HG03457 (cell line): ENCODE results near the gene PARD3.
"Not testable (repeated sequence)": the region's sequence is repeated elsewhere in the genome, so short reads cannot be mapped to it uniquely, and the experiment has no call there.

Experiments
- ATAC-seq: cut with Tn5 transposase; IDR thresholded peaks from one replicate; pipeline ENCODE4 v1.9.1; 2021; ENCODE audit warnings: moderate number of reproducible peaks; ENCODE audit not compliant: unreplicated experiment

The PARD3 gene

GRCh38 chr10:34406463-34407323 lies 408.4 kb downstream of the PARD3 start:
- ATAC-seq = no peak

DNA sequence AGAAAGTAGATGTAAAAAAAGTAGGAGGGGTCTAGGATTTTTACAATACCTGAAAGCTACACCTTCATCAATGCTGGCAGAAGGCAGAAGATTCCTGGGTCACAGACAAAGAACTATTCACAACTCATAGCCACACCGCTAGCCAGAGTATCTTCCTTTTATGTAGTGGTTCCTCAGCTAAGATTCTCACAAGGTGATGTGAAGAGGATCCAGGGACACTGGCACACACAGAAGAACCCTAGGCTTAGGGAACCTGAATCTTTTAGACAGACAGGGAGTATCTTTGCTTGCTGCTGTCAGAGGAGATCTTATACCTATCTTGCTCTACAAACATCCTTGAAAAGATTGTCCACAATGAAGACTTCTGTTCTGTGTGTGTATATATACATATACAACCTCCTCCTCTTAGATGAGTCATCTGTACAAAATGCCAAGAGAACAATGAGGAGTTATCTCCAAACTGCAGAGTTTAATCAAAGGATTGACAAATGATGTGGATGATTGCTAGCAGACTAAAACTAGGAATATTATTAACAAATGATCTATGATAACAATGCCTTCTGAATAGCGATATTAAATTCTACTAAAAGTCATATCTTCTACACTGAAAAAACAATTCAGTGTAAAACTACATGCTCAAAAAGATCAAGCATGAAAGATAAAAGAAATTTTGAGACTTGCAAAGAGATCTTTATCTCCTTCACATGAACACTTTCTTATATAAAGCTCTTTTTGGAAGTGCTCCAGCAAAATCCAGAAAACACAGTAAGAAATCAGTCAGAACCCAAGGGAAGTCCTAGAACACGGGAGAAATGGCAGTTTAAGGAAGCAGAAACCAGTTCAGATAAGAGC lies 409.3 kb downstream of the PARD3 start:
- no peak for ATAC-seq

DNA sequence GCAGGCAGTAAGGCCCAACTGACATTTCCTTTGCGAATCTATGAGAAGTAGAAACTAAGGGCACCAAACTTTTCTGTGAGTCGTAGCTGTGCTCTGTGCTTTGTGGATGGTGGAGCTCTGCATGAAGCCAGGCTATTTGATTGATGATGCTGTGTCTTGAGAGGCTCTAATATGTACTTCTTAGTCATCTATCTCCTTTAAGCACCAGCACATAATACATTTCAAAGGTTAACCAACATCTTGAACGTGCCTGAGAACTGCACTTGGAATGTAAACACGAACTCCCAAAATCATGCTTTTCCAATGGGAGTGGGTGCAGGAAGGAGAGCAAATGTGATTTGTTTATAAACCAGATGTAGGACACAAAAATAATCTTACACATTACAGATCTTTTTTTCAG lies 411.6 kb downstream of the PARD3 start:
- no peak for ATAC-seq

DNA sequence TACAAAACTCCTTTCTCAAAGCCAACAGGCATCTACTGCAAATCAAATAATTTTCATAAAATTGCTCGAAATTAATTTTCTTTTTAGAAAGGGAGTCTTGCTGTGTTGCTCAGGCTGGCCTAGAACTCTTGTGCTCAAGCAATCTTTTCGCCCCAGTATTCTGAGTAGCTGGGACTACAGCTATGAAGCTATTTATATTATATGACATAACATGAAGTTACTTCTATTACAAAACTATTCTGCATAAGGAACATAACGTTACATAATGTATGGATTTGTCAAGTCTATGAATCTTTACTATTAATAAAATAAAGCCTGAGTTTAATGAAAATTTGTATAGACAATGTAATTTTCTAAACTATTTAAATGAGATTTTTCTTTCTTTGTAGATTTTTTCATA lies 415.0 kb downstream of the PARD3 start:
- no peak for ATAC-seq

GRCh38 chr10:34399013-34399412 lies 416.1 kb downstream of the PARD3 start:
- ATAC-seq = no peak

DNA sequence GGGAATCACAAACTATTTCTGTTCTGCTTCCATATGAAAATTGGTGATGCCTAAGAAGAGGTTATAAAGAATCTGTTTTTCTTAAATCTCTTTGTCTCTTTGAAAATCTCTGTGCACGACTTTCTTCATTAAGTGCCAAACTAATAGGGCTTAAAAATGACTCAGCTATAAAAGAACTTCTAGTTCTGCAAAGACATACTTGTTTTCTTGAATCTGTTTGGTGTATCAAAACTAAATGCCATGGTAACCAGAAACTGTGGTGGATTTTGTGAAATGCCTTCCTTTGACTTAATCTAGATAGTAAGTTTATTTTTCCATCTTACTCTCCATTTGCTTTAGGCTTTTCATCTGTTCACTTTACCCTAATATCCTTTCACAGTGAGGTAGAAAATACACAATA lies 417.8 kb downstream of the PARD3 start:
- ATAC-seq = no peak

DNA sequence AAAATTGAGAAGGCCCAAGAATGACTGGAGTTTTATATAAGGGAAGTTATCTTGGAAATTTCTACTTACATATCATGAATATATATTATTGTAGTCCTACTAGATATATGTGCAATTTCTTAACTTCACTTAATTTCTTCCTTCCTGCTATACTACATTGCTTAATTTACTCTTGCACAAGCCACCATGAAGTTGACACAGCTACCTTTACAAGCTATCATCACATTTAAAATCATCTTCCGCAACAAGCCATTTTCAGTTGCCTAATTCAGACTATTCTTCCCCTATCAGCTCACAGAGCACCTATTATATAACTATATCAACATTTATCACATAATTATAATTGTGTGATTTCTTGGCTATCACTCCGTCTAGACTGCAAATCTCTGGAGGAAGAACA lies 418.4 kb downstream of the PARD3 start:
- no peak for ATAC-seq

- ATAC-seq = no peak
Measured at GRCh38 chr10:34392641-34393170, 422.4 kb downstream of the PARD3 start.

- ATAC-seq = not testable (repeated sequence)
Measured at GRCh38 chr10:34391168-34391567, 423.9 kb downstream of the PARD3 start.

GRCh38 chr10:34389801-34390200 lies 425.3 kb downstream of the PARD3 start:
- no peak for ATAC-seq

DNA sequence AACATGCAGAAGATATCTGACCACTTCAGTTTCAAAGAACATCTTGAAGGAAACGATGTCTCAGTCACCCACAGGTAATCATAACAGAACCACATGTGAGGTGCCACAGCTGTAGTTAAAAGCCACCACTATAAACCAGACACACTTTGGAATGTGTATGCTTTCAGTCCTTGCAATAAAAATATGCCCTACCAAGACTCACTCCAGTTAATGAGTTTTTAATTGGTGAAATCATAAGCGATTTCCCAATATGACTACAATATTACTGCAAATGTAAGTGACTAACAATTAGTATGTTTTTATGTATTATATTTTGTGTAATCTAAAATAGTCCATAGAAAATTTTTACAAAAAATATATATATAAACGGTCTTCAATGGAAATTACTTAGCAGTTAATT lies 428.2 kb downstream of the PARD3 start:
- no peak for ATAC-seq

GRCh38 chr10:34384372-34384771 lies 430.7 kb downstream of the PARD3 start:
- no peak for ATAC-seq

DNA sequence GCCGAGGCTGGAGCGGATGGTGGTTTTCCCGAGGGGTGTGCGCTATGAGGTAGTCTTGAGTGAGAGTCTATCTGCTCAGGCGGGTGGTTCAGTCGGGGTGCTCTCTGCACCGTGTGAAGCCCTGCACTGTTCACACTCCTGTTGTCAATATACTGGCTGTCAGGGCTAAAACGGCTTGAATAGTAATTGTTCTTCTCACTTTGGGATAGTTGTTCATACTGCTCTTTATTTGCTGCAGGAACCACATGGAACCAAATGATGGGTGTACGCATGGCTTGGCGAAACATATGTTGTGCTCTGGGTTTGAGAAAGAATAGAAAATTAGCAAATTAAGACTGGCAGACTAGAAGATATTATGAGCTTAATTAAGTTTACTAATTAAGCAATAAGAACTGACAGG lies 432.5 kb downstream of the PARD3 start:
- no peak for ATAC-seq

GRCh38 chr10:34380856-34381255 lies 434.2 kb downstream of the PARD3 start:
- no peak for ATAC-seq

DNA sequence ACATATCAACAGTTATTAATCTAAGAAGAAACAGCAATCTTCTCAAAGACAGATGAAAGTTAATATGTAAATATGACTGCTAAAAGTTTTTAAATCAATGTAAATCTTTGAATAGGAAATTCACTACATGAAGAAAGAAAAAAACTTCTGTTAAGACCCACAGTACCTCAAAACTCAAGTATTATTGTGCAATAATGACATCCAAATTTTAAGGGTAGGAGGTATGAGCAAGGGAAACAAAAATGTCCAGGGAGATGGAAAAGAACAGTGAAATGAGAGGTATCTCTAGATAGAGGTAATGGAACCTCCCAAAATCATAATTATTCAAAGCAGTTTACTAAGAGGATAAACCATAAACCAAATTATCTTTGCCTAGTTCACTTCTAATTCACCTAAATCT lies 436.8 kb downstream of the PARD3 start:
- ATAC-seq = no peak

GRCh38 chr10:34377833-34378232 lies 437.3 kb downstream of the PARD3 start:
- no peak for ATAC-seq

GRCh38 chr10:34374356-34375045 lies 440.6 kb downstream of the PARD3 start:
- peak; percentile 15 for ATAC-seq

DNA sequence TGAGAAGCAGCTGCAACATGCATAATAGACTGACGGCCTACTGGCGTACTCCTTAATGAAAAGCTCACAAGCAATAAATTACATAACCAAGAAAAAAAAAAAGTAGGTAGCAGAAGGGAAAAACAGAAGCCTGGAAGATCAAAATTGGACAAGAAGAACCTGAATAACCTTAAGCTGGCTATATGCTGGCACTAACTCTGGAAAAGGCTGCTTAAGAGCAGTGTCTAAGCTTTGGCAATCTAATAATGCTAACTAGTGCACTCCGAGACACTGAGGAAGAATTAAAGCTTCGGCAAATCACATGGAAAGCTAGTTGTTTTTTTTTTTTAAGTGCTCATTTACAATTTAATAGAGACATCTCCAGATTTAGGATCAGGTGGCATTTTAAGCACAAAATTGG lies 441.9 kb downstream of the PARD3 start:
- ATAC-seq = no peak

DNA sequence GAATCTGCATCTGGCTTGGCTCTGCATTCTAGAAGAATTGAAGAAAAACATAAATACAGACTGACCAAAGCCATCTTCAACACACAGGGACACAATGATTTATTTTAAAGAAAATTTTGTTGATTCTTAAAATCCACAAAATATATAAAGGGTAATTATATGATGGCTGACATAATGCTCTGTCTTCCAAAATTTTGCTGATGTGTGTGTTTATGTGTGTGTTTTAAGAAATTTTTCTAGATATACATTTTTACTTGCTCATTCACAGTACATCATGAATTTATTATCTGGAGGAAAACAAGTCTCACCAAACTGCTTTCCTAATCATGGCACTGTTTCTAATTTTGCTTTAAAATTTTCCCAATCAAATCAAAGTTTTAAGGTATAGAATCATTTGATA lies 442.6 kb downstream of the PARD3 start:
- ATAC-seq = no peak

DNA sequence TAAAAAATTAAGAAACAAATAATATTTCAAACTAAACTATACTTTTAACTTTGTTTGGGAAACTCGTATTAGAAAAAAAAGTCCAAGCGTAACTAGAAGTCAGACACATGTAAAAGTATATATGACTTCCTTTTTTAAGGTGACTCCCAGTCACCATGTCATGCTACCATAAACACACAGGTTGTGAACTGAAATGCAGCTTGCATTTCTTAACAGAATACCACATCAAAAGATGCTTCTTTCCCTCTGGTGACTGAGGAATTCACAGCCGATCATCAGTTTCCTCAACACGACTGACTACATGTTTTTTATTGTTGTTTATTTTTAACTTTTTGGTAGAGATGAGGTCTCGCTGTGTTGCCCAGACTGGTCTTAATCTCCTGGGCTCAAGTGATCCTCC lies 445.0 kb downstream of the PARD3 start:
- no peak for ATAC-seq

DNA sequence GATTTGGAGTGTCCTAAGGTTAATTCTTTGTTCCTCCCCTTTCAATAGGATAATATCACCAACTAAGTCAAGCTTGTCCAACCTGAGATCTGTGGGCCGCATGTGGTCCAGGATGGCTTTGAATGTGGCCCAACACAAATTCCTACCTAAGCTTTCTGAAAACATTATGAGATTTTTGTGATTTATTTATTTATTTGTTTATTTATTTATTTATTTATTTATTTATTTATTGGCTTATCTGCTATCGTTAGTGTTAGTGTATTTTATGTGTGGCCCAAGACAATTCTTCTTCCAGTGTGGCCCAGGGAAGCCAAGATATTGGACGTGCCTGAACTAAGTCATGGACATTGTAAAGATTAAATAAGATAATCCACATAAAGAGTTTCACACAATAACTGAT lies 446.0 kb downstream of the PARD3 start:
- no peak for ATAC-seq
